Endothelial cell (in vitro differentiated cells): ENCODE data around the gene GIPC3. TPM values are rescaled to one million over a fixed set of nuclear protein-coding genes. Genes with fewer than 3 reads are reported as not detected.

ENCODE experiments used
- DNase-seq: peaks from one replicate; pipeline ENCODE4 v3.0.0; 2021; ENCODE audit warnings: low spot score
- H3K27ac Mint-ChIP-seq: one replicate; pipeline ENCODE4 v1.8.0; 2021; ENCODE audit warnings: mixed read lengths, inconsistent platforms; ENCODE audit not compliant: unreplicated experiment
- H3K27me3 Mint-ChIP-seq: one replicate; pipeline ENCODE4 v1.8.0; 2021; ENCODE audit warnings: mild to moderate bottlenecking, moderate library complexity, mixed read lengths, inconsistent platforms; ENCODE audit not compliant: unreplicated experiment
- H3K36me3 Mint-ChIP-seq: one replicate; pipeline ENCODE4 v1.8.0; 2021; ENCODE audit warnings: mild to moderate bottlenecking, low read depth, mixed read lengths, inconsistent platforms; ENCODE audit not compliant: unreplicated experiment
- H3K4me1 Mint-ChIP-seq: one replicate; pipeline ENCODE4 v1.8.0; 2021; ENCODE audit warnings: mild to moderate bottlenecking, mixed read lengths, inconsistent platforms; ENCODE audit not compliant: unreplicated experiment
- H3K4me3 Mint-ChIP-seq: one replicate; pipeline ENCODE4 v1.8.0; 2021; ENCODE audit warnings: mild to moderate bottlenecking, mixed read lengths, inconsistent platforms; ENCODE audit not compliant: unreplicated experiment
- H3K9me3 Mint-ChIP-seq: one replicate; pipeline ENCODE4 v1.8.0; 2021; ENCODE audit warnings: mixed read lengths, inconsistent platforms; ENCODE audit not compliant: unreplicated experiment
- CTCF ChIP-seq: fragments of 200-600 bp; sonication (generic); IDR thresholded peaks from one replicate; pipeline ENCODE4 v1.5.0; 2021; ENCODE audit warnings: antibody characterized with exemption; ENCODE audit not compliant: unreplicated experiment
- total RNA-seq: library from RNA; stranded (reverse); fragmentation: NEBNext Ultra II Directional; extraction: Animal tissue kit (Norgen Biotek cat#: 25700); gene quantifications from one replicate; pipeline ENCODE4 v1.2.1, GENCODE V29; 2021; ENCODE audit not compliant: unreplicated experiment

The GIPC3 gene
- total RNA-seq, 1 donor from 2014 or later, result 11.0 TPM

- Mint-ChIP-seq H3K27ac (no peak overlapping the region), H3K4me1 (peaks cover 24% of the 10 kb centered on the region), H3K27me3 (peaks cover 11% of the 10 kb centered on the region), H3K4me3 (peak overlapping the region; percentile 99), H3K9me3 (no peaks in the 10 kb centered on the region), H3K36me3 (peaks cover 3% of the 10 kb centered on the region)
- no peak for DNase-seq
- no peak for TF ChIP-seq CTCF
These were observed 28.8 kb upstream of the GIPC3 start for GRCh38 chr19:3556423-3556977.

DNA sequence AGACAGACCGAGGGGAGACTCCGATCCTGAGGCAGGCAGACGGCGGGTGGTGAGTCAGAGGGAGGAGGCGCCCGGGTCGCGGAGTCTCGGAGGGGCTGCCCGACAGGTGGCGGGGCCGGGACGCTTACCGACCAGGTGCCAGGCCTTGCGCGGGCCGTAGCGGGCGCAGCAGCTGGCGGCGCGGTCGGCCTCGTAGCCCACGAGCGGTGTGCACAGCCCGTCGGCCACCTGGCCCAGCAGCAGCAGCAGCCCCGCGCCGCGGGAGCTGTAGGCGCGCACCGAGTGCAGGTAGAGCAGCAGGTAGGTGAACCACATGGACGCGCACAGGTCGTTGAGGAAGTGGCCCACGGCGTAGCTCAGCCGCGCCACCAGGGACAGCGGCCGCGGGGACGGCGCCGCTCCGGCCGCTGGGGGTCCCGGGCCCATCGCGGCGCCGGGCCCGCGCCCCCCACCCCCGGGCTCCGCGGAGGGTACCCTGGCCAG lies 28.3 kb upstream of the GIPC3 start:
- H3K9me3 Mint-ChIP-seq, result no peaks in the 10 kb centered on the region
- no peak overlapping the region for H3K27ac Mint-ChIP-seq
- no peak for TF ChIP-seq CTCF
- H3K4me1 Mint-ChIP-seq, result peaks cover 21% of the 10 kb centered on the region
- H3K27me3 Mint-ChIP-seq, result peaks cover 11% of the 10 kb centered on the region
- peaks cover 3% of the 10 kb centered on the region for H3K36me3 Mint-ChIP-seq
- DNase-seq, result no peak
- peak overlapping the region; percentile 99 for H3K4me3 Mint-ChIP-seq

GRCh38 chr19:3557461-3558248 lies 27.6 kb upstream of the GIPC3 start, which contains the start of gene MFSD12:
Gene MFSD12 (minus strand): TSS chr19:3557586. CDS start chr19:3557403, 183 bp downstream.
- DNase-seq, result peak; percentile 92
- H3K4me3 Mint-ChIP-seq, result peak within 1 kb of the TSS; percentile 99
- H3K27me3 Mint-ChIP-seq, result peaks cover 11% of the 10 kb centered on the region
- H3K9me3 Mint-ChIP-seq, result no peaks in the 10 kb centered on the region
- H3K27ac Mint-ChIP-seq, result no peak within 1 kb of the TSS
- H3K36me3 Mint-ChIP-seq, result peaks cover 3% of the 10 kb centered on the region
- peaks cover 21% of the 10 kb centered on the region for H3K4me1 Mint-ChIP-seq
- no peak for TF ChIP-seq CTCF

DNA sequence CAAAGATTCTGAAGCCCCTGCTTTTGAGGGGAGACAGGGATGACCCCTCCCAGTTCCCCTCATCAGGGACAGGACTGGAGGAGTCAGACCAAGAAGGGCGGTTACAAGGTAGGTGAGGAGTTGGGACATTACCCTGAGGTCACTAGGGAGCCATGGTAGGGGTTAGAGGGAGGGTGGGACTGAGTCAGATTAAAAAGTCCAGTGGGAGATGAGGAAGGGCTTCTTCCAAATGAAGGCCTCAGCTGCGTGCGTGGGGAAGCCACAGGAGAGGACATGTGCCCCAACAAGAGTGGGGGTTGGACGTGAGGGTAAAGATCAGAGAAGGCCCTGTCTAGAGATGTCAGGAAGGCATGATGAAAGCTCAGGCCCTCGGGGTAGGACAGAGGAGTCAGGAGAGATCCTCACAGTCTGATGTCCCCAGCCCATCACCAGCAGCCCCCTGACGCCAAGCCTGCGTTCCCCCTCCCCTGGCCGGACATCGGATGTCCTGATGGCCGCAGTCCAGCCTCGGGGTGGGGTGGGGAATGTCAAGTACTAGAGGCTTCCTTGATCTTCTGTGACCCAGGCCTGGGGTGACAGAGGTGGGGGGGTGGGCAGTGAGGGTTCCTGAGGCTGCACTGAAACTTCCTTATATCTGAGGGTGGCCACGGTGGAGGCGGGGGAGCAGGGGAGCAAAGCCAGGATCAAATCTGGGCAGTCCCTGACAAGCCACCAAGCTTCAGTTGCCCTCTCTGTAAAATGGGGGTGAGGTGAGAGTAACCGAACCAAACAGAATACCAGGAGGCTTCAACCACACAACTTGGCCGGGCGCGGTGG lies 21.4 kb upstream of the GIPC3 start:
- Mint-ChIP-seq H3K4me3 (no peak overlapping the region), H3K9me3 (no peaks in the 10 kb centered on the region), H3K4me1 (no peaks in the 10 kb centered on the region), H3K27ac (no peak overlapping the region), H3K27me3 (peaks cover 3% of the 10 kb centered on the region), H3K36me3 (no peaks in the 10 kb centered on the region)
- no peak for DNase-seq
- TF ChIP-seq CTCF, result no peak
